AG04450 (cell line): ENCODE measurements around the gene SUSD4. TPM values are rescaled to one million over a fixed set of nuclear protein-coding genes. Genes with fewer than 3 reads are reported as not detected.

Experiments
- CTCF ChIA-PET: fragments of 300-600, 350-600 bp; formaldehyde crosslinking; extraction: SDS; loops from one replicate; lab custom pipeline; 2022; ENCODE audit warnings: antibody characterized with exemption, inconsistent platforms; lab: Charles Lee
- POLR2A ChIA-PET: fragments of 350-600 bp; formaldehyde crosslinking; extraction: SDS; loops from one replicate; lab custom pipeline; 2021; ENCODE audit warnings: antibody characterized with exemption, inconsistent platforms; lab: Yijun Ruan, JAX
- DNase-seq: peaks from one replicate; pipeline ENCODE4 v3.0.0-alpha.2; 2011; ENCODE audit warnings: low read depth, low spot score
- H3K27ac ChIP-seq: one replicate; pipeline ENCODE4 v1.5.1; 2012; ENCODE audit warnings: low read depth, low read length, control low read depth
- H3K27me3 ChIP-seq: one replicate; pipeline ENCODE4 v1.6.0; 2012; ENCODE audit warnings: low read length; ENCODE audit not compliant: control insufficient read depth, insufficient read depth
- H3K4me3 ChIP-seq: 2 replicates; pipeline ENCODE4 v1.5.1; 2011; ENCODE audit warnings: mild to moderate bottlenecking, low read depth, low read length, control low read depth
- H3K9me3 ChIP-seq: 2 replicates; pipeline ENCODE4 v1.5.1; 2012; ENCODE audit warnings: low read length; ENCODE audit not compliant: control insufficient read depth, insufficient read depth
- CTCF ChIP-seq: IDR thresholded peaks from 2 replicates; pipeline ENCODE4 v1.5.1; 2011; ENCODE audit warnings: low read depth, low read length, control low read depth, inconsistent platforms
- polyA plus RNA-seq: library from polyadenylated mRNA; depleted of rRNA; stranded (reverse); fragments of >200 nt; gene quantifications from 2 replicates; pipeline ENCODE4 v1.2.3, GENCODE V29; 2011

SUSD4 gene
- polyA plus RNA-seq, 1 experiment = 0.29 TPM

- Histone ChIP-seq H3K27me3 (peaks cover 3% of the 10 kb centered on the region), H3K9me3 (no peaks in the 10 kb centered on the region), H3K27ac (no peak overlapping the region), H3K4me3 (no peak overlapping the region)
- DNase-seq = no peak
- POLR2A ChIA-PET = interaction anchor here (0.6 kb wide), 1 partner anchor 15 kb away, joined by 3 read pairs; no protein-coding TSS in a partner anchor
- peak; percentile 48 for TF ChIP-seq CTCF
- CTCF ChIA-PET = interaction anchor here (1.2 kb wide), 1 partner anchor 111 kb away, joined by 9 read pairs; no protein-coding TSS in a partner anchor
These were observed 119.4 kb downstream of the SUSD4 start for GRCh38 chr1:223244366-223245103.

- POLR2A ChIA-PET = no interaction called here
- Histone ChIP-seq H3K9me3 (no peaks in the 10 kb centered on the region), H3K27me3 (peaks cover 3% of the 10 kb centered on the region), H3K27ac (no peak overlapping the region), H3K4me3 (no peak overlapping the region)
- no peak for TF ChIP-seq CTCF
- no peak for DNase-seq
- CTCF ChIA-PET = interaction anchor here (1.0 to 1.1 kb wide), 2 partner anchors 11 to 120 kb away, joined by 4 read pairs; no protein-coding TSS in a partner anchor
These were observed 120.4 kb downstream of the SUSD4 start for GRCh38 chr1:223243441-223244050.

DNA sequence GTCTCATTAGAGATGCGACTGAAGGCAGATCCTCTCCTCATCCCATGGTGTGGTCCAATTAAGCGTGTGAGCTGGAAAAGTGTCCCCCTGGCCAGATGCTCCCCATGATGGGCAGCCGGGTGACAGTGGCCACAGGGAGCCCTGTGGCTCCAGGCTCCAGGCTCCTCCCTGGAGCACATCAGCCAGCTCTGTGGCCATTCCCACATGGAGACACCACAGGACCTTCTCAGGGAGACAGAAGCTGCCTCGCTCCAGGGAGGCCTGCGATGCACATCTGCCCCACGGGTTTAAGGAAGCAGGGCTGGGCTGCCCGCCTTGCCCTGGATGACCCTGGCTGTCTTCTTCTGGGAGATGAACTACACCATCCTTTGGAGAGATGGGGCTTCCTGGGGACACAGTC is 121.0 kb downstream of the SUSD4 start:
- ChIA-PET CTCF (interaction anchor here (1.0 to 1.1 kb wide), 2 partner anchors 10 to 120 kb away, joined by 4 read pairs; no protein-coding TSS in a partner anchor), POLR2A (no interaction called here)
- H3K4me3 ChIP-seq = no peak overlapping the region
- DNase-seq = no peak
- TF ChIP-seq CTCF = no peak
- no peak overlapping the region for H3K27ac ChIP-seq
- H3K9me3 ChIP-seq = no peaks in the 10 kb centered on the region
- H3K27me3 ChIP-seq = peaks cover 3% of the 10 kb centered on the region

DNA sequence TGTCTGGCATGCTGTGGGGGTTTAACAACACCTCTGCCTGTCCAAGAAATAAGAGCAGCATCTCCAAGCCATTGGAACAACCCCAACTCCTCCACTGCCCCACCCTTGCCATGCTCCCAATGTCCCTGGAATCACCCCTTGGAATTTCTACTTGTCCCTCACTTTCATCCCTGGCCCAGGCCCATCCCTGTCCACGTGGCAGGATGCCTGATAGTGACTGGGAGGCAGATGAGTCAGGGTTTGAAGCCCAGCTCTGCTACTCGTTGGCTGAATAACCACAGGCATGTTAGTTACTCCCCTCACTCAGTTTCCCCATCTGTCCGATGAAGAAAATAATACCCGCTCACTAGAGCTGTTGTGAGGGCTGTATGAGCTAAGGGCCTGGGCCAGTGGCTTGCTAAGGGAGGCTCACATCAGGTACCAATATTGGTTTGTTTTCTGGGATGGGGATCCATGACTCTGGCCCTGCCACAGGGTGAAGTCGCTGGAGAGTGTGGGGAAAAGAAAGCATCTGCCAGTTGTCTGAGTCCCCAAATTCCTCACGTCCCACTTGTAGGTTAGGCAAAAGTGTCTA is 121.5 kb downstream of the SUSD4 start:
- POLR2A ChIA-PET = no interaction called here

More for the DNA sequence above, 121.5 kb downstream of the SUSD4 start:
- H3K27me3 ChIP-seq = peaks cover 3% of the 10 kb centered on the region
- no peak for TF ChIP-seq CTCF
- H3K27ac ChIP-seq = no peak overlapping the region
- CTCF ChIA-PET = interaction anchor here (1.0 kb wide), 1 partner anchor 10 kb away, joined by 4 read pairs; no protein-coding TSS in a partner anchor
- no peak for DNase-seq
- no peaks in the 10 kb centered on the region for H3K9me3 ChIP-seq
- no peak overlapping the region for H3K4me3 ChIP-seq
